ENCODE data around the gene TAS2R46.

- TF ChIP-seq CTCF (IDR thresholded peaks at IDR 0.05), result no peak
- no peak for TF ChIP-seq POLR2A (IDR thresholded peaks at IDR 0.05)
Observed at GRCh38 chr12:11105546-11105945, 43.5 kb upstream of the TAS2R46 start.

Measured in sigmoid colon (tissue), 3 donors.